Measurements from ENCODE around the gene GPHA2.

Gene GPHA2

DNA sequence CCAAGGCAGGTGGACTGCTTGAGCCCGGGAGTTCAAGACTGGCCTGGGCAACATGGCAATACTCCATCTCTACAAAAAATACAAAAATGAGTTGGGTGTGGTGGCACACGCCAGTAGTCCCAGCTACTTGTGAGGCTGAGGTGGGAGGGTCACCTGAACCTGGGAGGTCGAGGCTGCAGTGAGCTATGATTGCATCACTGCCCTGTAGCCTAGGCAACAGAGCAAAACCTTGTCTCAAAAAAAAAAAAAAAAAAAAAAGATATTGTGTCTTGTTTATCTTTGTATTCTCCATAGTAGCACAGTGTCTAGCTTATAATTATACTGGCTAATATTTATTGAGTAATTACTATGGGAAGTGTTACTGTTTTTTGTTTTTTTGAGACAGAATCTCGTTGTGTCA, 15.8 kb upstream of the GPHA2 start:
- in situ Hi-C loops (cut with HindIII; ENCODE audit: low pct_ligation_motif_present, low sequenced_read_pairs): no loop called here
- Histone ChIP-seq H3K4me3 (ENCODE audit: low read depth, low read length) (no peak overlapping the region), H3K27ac (no peak overlapping the region), H3K27me3 (replicated peaks) (no peaks in the 10 kb centered on the region), H3K36me3 (replicated peaks) (no peaks in the 10 kb centered on the region)
- no peak for DNase-seq
- TF ChIP-seq, protein P1, sequence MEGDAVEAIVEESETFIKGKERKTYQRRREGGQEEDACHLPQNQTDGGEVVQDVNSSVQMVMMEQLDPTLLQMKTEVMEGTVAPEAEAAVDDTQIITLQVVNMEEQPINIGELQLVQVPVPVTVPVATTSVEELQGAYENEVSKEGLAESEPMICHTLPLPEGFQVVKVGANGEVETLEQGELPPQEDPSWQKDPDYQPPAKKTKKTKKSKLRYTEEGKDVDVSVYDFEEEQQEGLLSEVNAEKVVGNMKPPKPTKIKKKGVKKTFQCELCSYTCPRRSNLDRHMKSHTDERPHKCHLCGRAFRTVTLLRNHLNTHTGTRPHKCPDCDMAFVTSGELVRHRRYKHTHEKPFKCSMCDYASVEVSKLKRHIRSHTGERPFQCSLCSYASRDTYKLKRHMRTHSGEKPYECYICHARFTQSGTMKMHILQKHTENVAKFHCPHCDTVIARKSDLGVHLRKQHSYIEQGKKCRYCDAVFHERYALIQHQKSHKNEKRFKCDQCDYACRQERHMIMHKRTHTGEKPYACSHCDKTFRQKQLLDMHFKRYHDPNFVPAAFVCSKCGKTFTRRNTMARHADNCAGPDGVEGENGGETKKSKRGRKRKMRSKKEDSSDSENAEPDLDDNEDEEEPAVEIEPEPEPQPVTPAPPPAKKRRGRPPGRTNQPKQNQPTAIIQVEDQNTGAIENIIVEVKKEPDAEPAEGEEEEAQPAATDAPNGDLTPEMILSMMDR (IDR thresholded peaks at IDR 0.05; ENCODE audit: low read depth, low read length, missing control alignments): no peak

DNA sequence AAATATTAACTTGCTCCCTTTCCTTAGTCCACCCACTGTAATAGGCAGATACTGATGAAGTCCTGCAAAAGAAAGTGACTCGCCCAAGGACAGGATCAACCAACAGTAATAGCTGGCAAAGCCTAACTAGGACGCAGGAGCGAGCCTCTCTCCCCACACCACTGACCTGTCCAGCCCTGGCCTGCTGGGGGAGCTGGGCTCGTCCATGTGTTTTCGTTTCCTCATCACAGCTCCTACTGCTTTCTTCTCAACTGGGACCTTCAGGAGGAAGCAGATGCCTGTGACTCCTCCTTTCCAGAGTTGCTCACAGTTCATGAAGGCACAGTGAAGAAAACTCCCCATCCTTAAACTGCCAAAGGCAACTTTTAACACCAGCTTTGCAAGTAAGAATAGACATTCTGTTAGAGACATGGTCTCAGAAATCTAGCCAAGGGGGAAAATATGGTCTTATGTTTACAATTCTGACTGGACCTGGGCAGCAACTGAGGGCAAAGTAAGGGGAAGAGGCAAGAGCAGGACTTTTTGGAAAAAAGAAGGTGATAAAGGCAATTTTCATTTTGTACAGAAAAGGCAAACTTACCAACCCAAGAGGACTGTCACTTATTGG, 11.6 kb upstream of the GPHA2 start:
- Histone ChIP-seq H3K4me3 (ENCODE audit: low read depth, low read length) (no peak overlapping the region), H3K27ac (no peak overlapping the region), H3K27me3 (replicated peaks) (no peaks in the 10 kb centered on the region), H3K36me3 (replicated peaks) (no peaks in the 10 kb centered on the region)
- no peak for DNase-seq
- in situ Hi-C loops (cut with HindIII; ENCODE audit: low pct_ligation_motif_present, low sequenced_read_pairs): no loop called here
- TF ChIP-seq, protein P1 (IDR thresholded peaks at IDR 0.05; ENCODE audit: low read depth, low read length, missing control alignments): peak; percentile 28

DNA sequence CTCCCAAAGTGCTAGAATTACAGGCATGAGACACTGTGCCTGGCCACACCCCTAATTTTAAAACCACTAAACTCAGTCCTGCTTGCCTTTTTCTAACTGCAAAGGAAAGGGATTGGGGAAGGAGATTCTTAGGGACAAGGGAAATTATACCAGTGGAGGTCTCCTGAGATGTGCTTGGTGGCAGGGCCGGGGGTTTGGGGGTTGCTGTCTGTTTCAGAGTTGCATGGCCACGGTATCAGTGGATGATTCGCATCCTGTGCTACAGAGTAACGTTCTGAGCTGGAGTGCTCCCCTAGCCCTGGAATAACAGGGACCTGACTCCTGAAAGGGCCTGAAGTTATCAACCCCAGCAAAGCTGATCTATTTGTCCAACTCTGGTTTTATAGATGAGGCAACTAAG, 846 bp upstream of the GPHA2 start:
- in situ Hi-C loops (cut with HindIII; ENCODE audit: low pct_ligation_motif_present, low sequenced_read_pairs): no loop called here
- Histone ChIP-seq H3K36me3 (replicated peaks) (peaks cover 31% of the 10 kb centered on the region), H3K27me3 (replicated peaks) (no peaks in the 10 kb centered on the region), H3K4me3 (ENCODE audit: low read depth, low read length) (no peak overlapping the region), H3K27ac (no peak overlapping the region)
- no peak for DNase-seq
- TF ChIP-seq, protein P1 (IDR thresholded peaks at IDR 0.05; ENCODE audit: low read depth, low read length, missing control alignments): no peak

DNA sequence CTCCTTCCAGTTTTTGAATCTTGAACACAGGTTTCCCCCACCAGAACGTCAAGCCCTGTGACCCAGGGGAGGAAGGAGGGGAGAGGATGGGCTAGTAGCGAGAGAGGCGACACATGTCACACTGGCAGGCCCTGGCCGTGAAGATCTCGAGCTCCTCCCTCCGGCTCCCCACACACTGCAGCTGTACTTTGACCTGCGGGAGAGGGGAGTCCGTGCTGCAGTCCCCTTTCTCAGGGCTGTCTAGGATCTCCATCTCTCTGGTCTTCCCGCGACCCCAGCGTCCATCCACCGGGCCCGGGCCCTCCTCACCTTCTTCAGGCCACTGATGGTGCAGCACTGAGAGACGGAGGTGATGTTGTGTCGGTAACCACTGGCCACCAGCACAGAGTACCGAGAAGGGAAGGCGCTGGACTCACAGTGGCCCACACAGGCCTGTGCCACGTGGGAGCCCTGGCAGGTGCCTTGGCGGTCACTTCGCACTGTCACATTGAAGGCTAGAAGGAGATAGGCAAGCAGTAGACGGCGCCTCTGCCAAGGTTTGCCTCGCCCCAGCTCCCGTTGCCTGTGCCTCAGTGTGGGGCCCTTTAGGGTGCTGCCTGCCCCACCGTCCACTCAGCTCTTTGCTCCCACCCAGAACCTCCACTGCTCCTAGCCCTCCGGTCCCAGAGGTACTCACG, 873 bp downstream of the GPHA2 start:
- in situ Hi-C loops (cut with HindIII; ENCODE audit: low pct_ligation_motif_present, low sequenced_read_pairs): no loop called here
- H3K4me3 ChIP-seq (ENCODE audit: low read depth, low read length): no peak overlapping the region
- peaks cover 47% of the 10 kb centered on the region for H3K36me3 ChIP-seq (replicated peaks)
- TF ChIP-seq, protein P1 (IDR thresholded peaks at IDR 0.05; ENCODE audit: low read depth, low read length, missing control alignments): no peak
- no peak overlapping the region for H3K27ac ChIP-seq
- DNase-seq: no peak
- no peaks in the 10 kb centered on the region for H3K27me3 ChIP-seq (replicated peaks)

DNA sequence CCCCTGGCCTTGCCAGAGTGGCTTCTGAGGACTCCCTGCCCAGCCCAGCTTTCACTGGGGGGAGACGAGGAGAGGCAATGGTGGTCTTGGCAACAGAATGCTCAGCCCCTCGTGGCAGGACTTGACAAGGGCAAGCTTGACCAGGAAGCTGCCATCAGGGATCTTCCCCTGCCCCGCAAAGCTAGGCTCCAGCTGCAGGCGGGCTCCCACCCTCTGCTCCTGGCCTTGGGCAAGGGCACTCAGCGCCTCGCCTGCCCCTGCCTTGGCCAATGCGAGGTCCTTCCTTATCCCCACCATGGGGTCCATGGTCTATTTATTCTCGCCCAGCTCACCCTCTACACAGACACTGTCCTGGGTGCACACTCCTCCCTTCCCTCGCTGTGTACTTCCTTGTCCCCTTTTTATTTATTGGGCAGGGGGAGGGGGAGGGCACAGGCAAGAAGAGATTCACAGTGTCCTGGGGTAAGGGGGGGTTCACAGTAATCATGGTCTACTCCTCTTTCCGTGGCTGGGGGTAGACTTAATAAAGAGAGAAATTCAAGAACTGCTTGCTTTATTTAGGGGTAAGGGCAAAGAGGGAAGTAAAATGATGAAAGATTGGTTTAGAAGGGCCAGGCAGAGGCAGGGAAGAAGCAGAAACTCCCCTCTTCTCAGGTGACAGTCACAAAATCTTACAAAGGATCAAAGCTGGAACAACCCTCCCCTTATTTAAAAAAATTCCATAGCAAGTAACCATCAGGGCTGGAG, 1.6 kb downstream of the GPHA2 start:
- no peaks in the 10 kb centered on the region for H3K27me3 ChIP-seq (replicated peaks)
- H3K4me3 ChIP-seq (ENCODE audit: low read depth, low read length): no peak overlapping the region
- in situ Hi-C loops (cut with HindIII; ENCODE audit: low pct_ligation_motif_present, low sequenced_read_pairs): no loop called here
- H3K36me3 ChIP-seq (replicated peaks): peaks cover 54% of the 10 kb centered on the region
- DNase-seq: no peak
- no peak overlapping the region for H3K27ac ChIP-seq
- TF ChIP-seq, protein P1 (IDR thresholded peaks at IDR 0.05; ENCODE audit: low read depth, low read length, missing control alignments): no peak
